CD14-positive monocyte (primary cell): ENCODE data around the gene C1orf50. TPM values are rescaled to one million over a fixed set of nuclear protein-coding genes. Genes with fewer than 3 reads are reported as not detected.

ENCODE experiments used
- DNase-seq, 3 donors: peaks; one replicate each; pipeline ENCODE4 v3.0.0-alpha.2; 2011 to 2022
- H2AFZ ChIP-seq: 2 replicates; pipeline ENCODE4 v1.6.0; 2012; ENCODE audit warnings: mild to moderate bottlenecking, low read depth, low read length, inconsistent platforms; ENCODE audit not compliant: insufficient read depth, poor library complexity, severe bottlenecking
- H3K27ac ChIP-seq, 2 donors: 1 replicate in 1 of 2; 2 replicates in 1 of 2; pipeline ENCODE4 v1.5.1; 2012 to 2013; ENCODE audit warnings: low read length in 2 of 2, control low read depth in 1 of 2, inconsistent platforms in 1 of 2, low read depth in 1 of 2, mild to moderate bottlenecking in 1 of 2
- H3K27me3 ChIP-seq, 2 donors: one replicate each; pipeline versions ENCODE4 v1.6.0 to v1.6.1; 2011 to 2013; ENCODE audit warnings: low read length in 2 of 2; ENCODE audit not compliant: control insufficient read depth in 2 of 2, insufficient read depth in 2 of 2
- H3K36me3 ChIP-seq, 2 donors: replicated peaks in 1 of 2; 1 replicate in 1 of 2; 2 replicates in 1 of 2; pipeline versions ENCODE4 v1.5.1 to v1.6.1; 2012 to 2013; ENCODE audit warnings: low read length in 2 of 2, control low read depth in 1 of 2, inconsistent platforms in 1 of 2, mild to moderate bottlenecking in 1 of 2; ENCODE audit not compliant: insufficient read depth in 2 of 2, control insufficient read depth in 1 of 2
- H3K4me1 ChIP-seq, 2 donors: 1 replicate in 1 of 2; 2 replicates in 1 of 2; pipeline versions ENCODE4 v1.5.1 to v1.6.1; 2012 to 2013; ENCODE audit warnings: low read length in 2 of 2, control low read depth in 1 of 2, inconsistent platforms in 1 of 2, mild to moderate bottlenecking in 1 of 2, moderate library complexity in 1 of 2; ENCODE audit not compliant: insufficient read depth in 2 of 2, control insufficient read depth in 1 of 2
- H3K4me2 ChIP-seq: replicated peaks from 2 replicates; pipeline ENCODE3; 2012; ENCODE audit warnings: low read length, moderate library complexity, mild to moderate bottlenecking; ENCODE audit not compliant: poor library complexity, severe bottlenecking; ENCODE audit errors: extremely low read depth
- H3K4me3 ChIP-seq, 3 experiments: fragments of 200-600 bp in 1 of 3; sonication (generic) in 1 of 3; replicated peaks in 1 of 3; 1 replicate in 2 of 3; 2 replicates in 1 of 3; pipeline ENCODE4 v1.5.1; 2011 to 2013; ENCODE audit warnings: low read length in 3 of 3, mild to moderate bottlenecking in 3 of 3, control low read depth in 2 of 3, low read depth in 2 of 3, inconsistent platforms in 1 of 3, moderate library complexity in 1 of 3
- H3K79me2 ChIP-seq: 2 replicates; pipeline ENCODE4 v1.6.0; 2012; ENCODE audit warnings: mild to moderate bottlenecking, control low read depth, inconsistent platforms, low read length, moderate library complexity; ENCODE audit not compliant: insufficient read depth
- H3K9ac ChIP-seq: 2 replicates; pipeline ENCODE4 v1.6.0; 2017; ENCODE audit warnings: low read length, mild to moderate bottlenecking; ENCODE audit not compliant: insufficient read depth, poor library complexity, severe bottlenecking
- H3K9me3 ChIP-seq, 2 donors: replicated peaks in 1 of 2; 1 replicate in 1 of 2; 2 replicates in 1 of 2; pipeline versions ENCODE4 v1.5.1 to v1.6.1; 2012 to 2013; ENCODE audit warnings: low read length in 2 of 2, control low read depth in 1 of 2; ENCODE audit not compliant: control insufficient read depth in 1 of 2, insufficient read depth in 1 of 2
- H4K20me1 ChIP-seq: 2 replicates; pipeline ENCODE4 v1.6.0; 2012; ENCODE audit warnings: mild to moderate bottlenecking, low read length, control low read depth, moderate library complexity; ENCODE audit not compliant: insufficient read depth
- H3K27ac Mint-ChIP-seq, 7 donors: one replicate each; pipeline ENCODE4 v1.8.0; 2020; ENCODE audit warnings: mild to moderate bottlenecking in 7 of 7, mixed read lengths in 7 of 7, moderate library complexity in 6 of 7, inconsistent platforms in 2 of 7
- H3K27me3 Mint-ChIP-seq, 3 donors: one replicate each; pipeline ENCODE4 v1.8.0; 2021 to 2022; ENCODE audit warnings: low read depth in 3 of 3, mild to moderate bottlenecking in 3 of 3, mixed read lengths in 3 of 3, moderate library complexity in 3 of 3, inconsistent platforms in 1 of 3
- H3K36me3 Mint-ChIP-seq, 2 donors: one replicate each; pipeline ENCODE4 v1.8.0; 2020; ENCODE audit warnings: mixed read lengths in 2 of 2, inconsistent platforms in 1 of 2, mild to moderate bottlenecking in 1 of 2
- H3K4me1 Mint-ChIP-seq: one replicate; pipeline ENCODE4 v1.8.0; 2020; ENCODE audit warnings: mild to moderate bottlenecking, mixed read lengths
- H3K4me3 Mint-ChIP-seq, 2 donors: one replicate each; pipeline ENCODE4 v1.8.0; 2020; ENCODE audit warnings: mild to moderate bottlenecking in 2 of 2, mixed read lengths in 2 of 2, moderate library complexity in 1 of 2
- H3K9me3 Mint-ChIP-seq, 7 donors: one replicate each; pipeline ENCODE4 v1.8.0; 2020 to 2022; ENCODE audit warnings: mixed read lengths in 7 of 7, mild to moderate bottlenecking in 6 of 7, moderate library complexity in 6 of 7, inconsistent platforms in 2 of 7
- WGBS: methylation state at CpG from one replicate; pipeline ENCODE4 v1.1.5; 2013; ENCODE audit warnings: missing lambda C conversion rate; ENCODE audit not compliant: insufficient coverage; 5-methylcytosine and 5-hydroxymethylcytosine counted together
- intact Hi-C, 2 donors: fragments of 100-400 bp; cut with micrococcal nuclease; formaldehyde crosslinking; loops; one replicate each; pipeline versions ENCODE4 v1.15.0 to v1.15.1; 2023
- polyA plus RNA-seq, 3 donors: library from polyadenylated mRNA; depleted of rRNA in 1 of 3; unstranded in 2 of 3; stranded (reverse) in 1 of 3; fragments of 300-500 nt in 2 of 3; fragments of >200 nt in 1 of 3; fragmentation: Illumina TruSeq in 2 of 3; gene quantifications; 1 replicate in 2 of 3; 2 replicates in 1 of 3; pipeline ENCODE4 v1.2.3, GENCODE V29; 2012 to 2021
- TF ChIP-seq, protein P1 (sequence below): fragments of 200-600 bp; IDR thresholded peaks from one replicate; pipeline ENCODE4 v1.8.0; 2022; ENCODE audit warnings: antibody characterized with exemption, mild to moderate bottlenecking

The C1orf50 gene
- polyA plus RNA-seq, 3 donors = 3.7 to 9.2 (median 4.3) TPM

DNA sequence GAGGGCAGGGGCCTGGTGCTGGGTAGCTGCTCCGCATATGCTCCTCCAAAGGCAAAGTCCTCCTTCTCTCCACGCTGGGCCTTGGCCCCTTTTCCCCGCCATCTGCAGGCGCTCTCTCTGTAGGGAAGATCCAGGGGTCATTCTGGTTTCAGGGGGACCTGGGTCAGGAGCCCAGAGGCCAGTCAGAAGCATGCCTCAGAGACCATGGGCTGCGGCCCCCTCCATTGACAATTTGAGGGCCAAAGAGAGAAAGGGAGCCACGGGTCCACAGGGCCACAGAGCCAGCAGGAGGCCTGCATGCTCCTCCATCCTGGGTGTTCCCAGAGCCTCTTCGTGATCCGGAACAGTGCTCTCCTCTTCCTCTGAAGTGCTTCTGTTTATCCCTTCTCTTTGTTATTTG lies 24.9 kb upstream of the C1orf50 start:
- TF ChIP-seq, protein P1, sequence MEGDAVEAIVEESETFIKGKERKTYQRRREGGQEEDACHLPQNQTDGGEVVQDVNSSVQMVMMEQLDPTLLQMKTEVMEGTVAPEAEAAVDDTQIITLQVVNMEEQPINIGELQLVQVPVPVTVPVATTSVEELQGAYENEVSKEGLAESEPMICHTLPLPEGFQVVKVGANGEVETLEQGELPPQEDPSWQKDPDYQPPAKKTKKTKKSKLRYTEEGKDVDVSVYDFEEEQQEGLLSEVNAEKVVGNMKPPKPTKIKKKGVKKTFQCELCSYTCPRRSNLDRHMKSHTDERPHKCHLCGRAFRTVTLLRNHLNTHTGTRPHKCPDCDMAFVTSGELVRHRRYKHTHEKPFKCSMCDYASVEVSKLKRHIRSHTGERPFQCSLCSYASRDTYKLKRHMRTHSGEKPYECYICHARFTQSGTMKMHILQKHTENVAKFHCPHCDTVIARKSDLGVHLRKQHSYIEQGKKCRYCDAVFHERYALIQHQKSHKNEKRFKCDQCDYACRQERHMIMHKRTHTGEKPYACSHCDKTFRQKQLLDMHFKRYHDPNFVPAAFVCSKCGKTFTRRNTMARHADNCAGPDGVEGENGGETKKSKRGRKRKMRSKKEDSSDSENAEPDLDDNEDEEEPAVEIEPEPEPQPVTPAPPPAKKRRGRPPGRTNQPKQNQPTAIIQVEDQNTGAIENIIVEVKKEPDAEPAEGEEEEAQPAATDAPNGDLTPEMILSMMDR = no peak
- WGBS = 100% methylated on average over 7 of the region's 8 CpGs
- no peak overlapping the region for H3K9ac ChIP-seq
- H3K79me2 ChIP-seq = no peaks in the 10 kb centered on the region
- no peak overlapping the region for H3K27ac Mint-ChIP-seq
- peaks cover 18 to 22% of the 10 kb centered on the region in 2 donors for H3K36me3 Mint-ChIP-seq
- peaks cover 12 to 19% of the 10 kb centered on the region in 2 donors for H3K36me3 ChIP-seq
- peaks cover 12 to 18% of the 10 kb centered on the region in 2 donors for H3K4me1 ChIP-seq
- intact Hi-C loops = loop anchor here in 1 of 2 donors (10.0 kb wide), 1 partner anchor 397 kb away; no protein-coding TSS in a partner anchor
- no peaks in the 10 kb centered on the region for H3K9me3 ChIP-seq
- peaks cover 0 to 9% (median 1%) of the 10 kb centered on the region in 3 donors for H3K27me3 Mint-ChIP-seq
- no peak overlapping the region for H3K4me3 ChIP-seq
- no peak overlapping the region for H3K27ac ChIP-seq
- H3K4me1 Mint-ChIP-seq = peaks cover 16% of the 10 kb centered on the region
- no peaks in the 10 kb centered on the region for H4K20me1 ChIP-seq
- no peaks in the 10 kb centered on the region for H3K27me3 ChIP-seq
- H3K9me3 Mint-ChIP-seq = peaks cover 0 to 3% (median 0%) of the 10 kb centered on the region in 7 donors
- H3K4me3 Mint-ChIP-seq = no peak overlapping the region
- no peak overlapping the region for H3K4me2 ChIP-seq
- DNase-seq = no peak
- no peak overlapping the region for H2AFZ ChIP-seq

DNA sequence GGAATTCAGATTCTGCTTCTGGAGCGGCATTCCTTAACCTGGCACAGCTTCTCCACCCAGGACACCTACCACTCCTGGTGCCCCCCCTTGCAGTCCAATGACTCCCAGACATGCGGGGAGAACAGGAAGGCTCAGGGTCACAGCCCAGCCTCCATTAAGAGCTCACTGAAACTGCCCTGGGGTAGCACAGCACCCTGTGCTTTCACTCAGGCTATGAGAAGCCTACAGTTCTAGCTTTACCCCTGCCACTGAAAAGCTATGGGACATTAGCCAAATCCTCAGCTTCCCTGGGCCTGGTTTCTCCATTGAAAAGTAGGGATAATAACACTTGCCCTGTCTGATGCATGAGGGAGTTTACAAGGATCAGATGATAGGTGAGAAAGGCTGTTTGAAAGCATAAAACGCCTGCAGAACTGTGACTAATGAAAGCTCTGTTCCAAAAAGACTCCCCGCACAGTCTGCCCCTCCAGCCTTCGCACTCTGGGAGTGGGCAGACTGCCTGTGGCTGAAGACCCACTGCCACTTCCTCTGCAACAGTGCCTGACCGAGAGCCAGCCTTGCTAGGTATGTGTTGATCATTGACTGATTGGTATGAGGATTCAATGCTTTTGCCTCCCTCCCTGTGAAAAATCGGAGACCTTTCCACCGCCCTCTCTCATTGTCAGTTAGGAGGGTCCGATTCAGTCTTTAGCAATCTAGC lies 24.3 kb upstream of the C1orf50 start:
- no peak overlapping the region for H3K4me2 ChIP-seq
- H3K79me2 ChIP-seq = no peaks in the 10 kb centered on the region
- no peak overlapping the region for H3K9ac ChIP-seq
- TF ChIP-seq, protein P1 = no peak
- intact Hi-C loops = loop anchor here in 1 of 2 donors (10.0 kb wide), 1 partner anchor 398 kb away; no protein-coding TSS in a partner anchor
- H4K20me1 ChIP-seq = no peaks in the 10 kb centered on the region
- no peak for DNase-seq
- Mint-ChIP-seq H3K36me3 (peaks cover 18 to 28% of the 10 kb centered on the region in 2 donors), H3K4me1 (peaks cover 13% of the 10 kb centered on the region), H3K27ac (peak overlapping the region in 2 of 7 donors; percentile 0 to 11), H3K9me3 (peaks cover 0 to 3% (median 0%) of the 10 kb centered on the region in 7 donors), H3K4me3 (no peak overlapping the region), H3K27me3 (peaks cover 0 to 9% (median 3%) of the 10 kb centered on the region in 3 donors)
- no peaks in the 10 kb centered on the region for H3K9me3 ChIP-seq
- H2AFZ ChIP-seq = no peak overlapping the region
- H3K36me3 ChIP-seq = peaks cover 14 to 26% of the 10 kb centered on the region in 2 donors
- WGBS = 93% methylated on average over 7 of the region's 9 CpGs
- no peak overlapping the region for H3K4me3 ChIP-seq
- peaks cover 6 to 12% of the 10 kb centered on the region in 2 donors for H3K4me1 ChIP-seq
- H3K27ac ChIP-seq = no peak overlapping the region
- H3K27me3 ChIP-seq = no peaks in the 10 kb centered on the region
